Memory B cell (primary cell): Measurements from ENCODE around the gene AK2.
A peak's percentile ranks its signal among the peaks of the same experiment; 100 is the strongest.

Experiments used
- ATAC-seq: fragments of 150-1000 bp; cut with Tn5 transposase; 2 replicates; pipeline ENCODE4 v1.10.0; 2021; ENCODE audit warnings: low read depth, mild to moderate bottlenecking, moderate library complexity
- DNase-seq, 2 donors: peaks; one replicate each; pipeline ENCODE4 v3.0.0; 2022; ENCODE audit warnings: low spot score in 2 of 2
- H3K27ac Mint-ChIP-seq: one replicate; pipeline ENCODE4 v1.8.0; 2022; ENCODE audit warnings: mild to moderate bottlenecking, moderate library complexity, mixed read lengths
- H3K27me3 Mint-ChIP-seq: one replicate; pipeline ENCODE4 v1.8.0; 2022; ENCODE audit warnings: mixed read lengths
- H3K36me3 Mint-ChIP-seq: one replicate; pipeline ENCODE4 v1.8.0; 2022; ENCODE audit warnings: mild to moderate bottlenecking, mixed read lengths
- H3K4me1 Mint-ChIP-seq: one replicate; pipeline ENCODE4 v1.8.0; 2022; ENCODE audit warnings: mixed read lengths
- H3K4me3 Mint-ChIP-seq: one replicate; pipeline ENCODE4 v1.8.0; 2022; ENCODE audit warnings: mild to moderate bottlenecking, moderate library complexity, mixed read lengths
- H3K9me3 Mint-ChIP-seq: one replicate; pipeline ENCODE4 v1.8.0; 2022; ENCODE audit warnings: mixed read lengths

AK2 gene

GRCh38 chr1:32960342-32960741 is 76.3 kb downstream of the AK2 start:
- ATAC-seq = no peak
- Mint-ChIP-seq H3K36me3 (peaks cover 8% of the 10 kb centered on the region), H3K27ac (peak overlapping the region; percentile 85), H3K27me3 (no peaks in the 10 kb centered on the region), H3K4me3 (peak overlapping the region; percentile 32), H3K9me3 (no peaks in the 10 kb centered on the region), H3K4me1 (peaks cover 54% of the 10 kb centered on the region)
- no peak for DNase-seq

GRCh38 chr1:32958827-32959226 is 77.9 kb downstream of the AK2 start:
- Mint-ChIP-seq H3K27me3 (no peaks in the 10 kb centered on the region), H3K9me3 (no peaks in the 10 kb centered on the region), H3K4me3 (no peak overlapping the region), H3K27ac (no peak overlapping the region), H3K36me3 (peaks cover 14% of the 10 kb centered on the region), H3K4me1 (peaks cover 60% of the 10 kb centered on the region)
- DNase-seq = no peak
- ATAC-seq = no peak
